GM12878 (cell line): ENCODE results near the gene LRWD1. TPM values are rescaled to one million over a fixed set of nuclear protein-coding genes. Genes with fewer than 3 reads are reported as not detected.

Source experiments
- ATAC-seq: fragments of 200-7000 bp; cut with Tn5 transposase; 3 replicates; pipeline ENCODE4 v1.9.1; 2020; ENCODE audit warnings: mild to moderate bottlenecking, moderate library complexity
- BruUV-seq: library from RNA; stranded (reverse); fragments of 400-500 nt; replicated peaks from 2 replicates; lab custom pipeline; 2021; lab: Mats Ljungman, UMichigan
- CTCF ChIA-PET: fragments of 300-600 bp; sonication (Branson Sonifier 250); formaldehyde crosslinking; extraction: SDS; loops from one replicate; lab custom pipeline; 2021; ENCODE audit warnings: inconsistent platforms; lab: Yijun Ruan, JAX
- POLR2A ChIA-PET: fragments of 350-600 bp; formaldehyde crosslinking; extraction: SDS; loops from one replicate; lab custom pipeline; 2021; ENCODE audit warnings: inconsistent platforms; lab: Charles Lee
- RAD21 ChIA-PET: fragments of 300-600 bp; sonication (Branson Sonifier 250); formaldehyde crosslinking; loops from one replicate; lab custom pipeline; 2023; ENCODE audit warnings: antibody characterized with exemption; ENCODE audit not compliant: unreplicated experiment; lab: Charles Lee
- SMC1A ChIA-PET: fragments of 300-600 bp; sonication (Branson Sonifier 250); formaldehyde crosslinking; loops from one replicate; lab custom pipeline; 2023; ENCODE audit not compliant: unreplicated experiment, uncharacterized antibody; lab: Charles Lee
- DNase-seq: peaks from one replicate; pipeline ENCODE4 v3.0.0-alpha.2; 2011; ENCODE audit warnings: low read depth, low spot score
- FAIRE-seq: peaks from 3 replicates; lab custom pipeline; 2011; peaks lifted over from hg19 to GRCh38; lab: Jason Lieb, UNC
- H2AFZ ChIP-seq: 2 replicates; pipeline ENCODE4 v1.6.0; 2011; ENCODE audit warnings: low read depth, low read length, control low read depth; ENCODE audit not compliant: control insufficient read depth
- H3K27ac ChIP-seq: 2 replicates; pipeline ENCODE4 v1.5.1; 2011; ENCODE audit warnings: control low read depth; ENCODE audit not compliant: control insufficient read depth, insufficient read depth
- H3K27me3 ChIP-seq, 2 experiments: replicated peaks in 1 of 2; 2 replicates each; pipeline versions ENCODE4 v1.6.0 to v1.6.1; 2011; ENCODE audit warnings: low read length in 1 of 2; ENCODE audit not compliant: control insufficient read depth in 2 of 2, insufficient read depth in 2 of 2
- H3K36me3 ChIP-seq, 2 experiments: 2 replicates each; pipeline ENCODE4 v1.5.1; 2011; ENCODE audit warnings: low read length in 1 of 2; ENCODE audit not compliant: control insufficient read depth in 2 of 2, insufficient read depth in 2 of 2
- H3K4me1 ChIP-seq: 2 replicates; pipeline ENCODE4 v1.6.1; 2011; ENCODE audit warnings: mild to moderate bottlenecking, low read length, moderate library complexity, mixed read lengths; ENCODE audit not compliant: control insufficient read depth, insufficient read depth
- H3K4me2 ChIP-seq: 2 replicates; pipeline ENCODE4 v1.6.0; 2011; ENCODE audit warnings: control low read depth; ENCODE audit not compliant: control insufficient read depth, insufficient read depth
- H3K4me3 ChIP-seq: fragments of 200-600 bp; sonication (generic); 2 replicates; pipeline ENCODE4 v1.5.1; 2016
- H3K79me2 ChIP-seq: 2 replicates; pipeline ENCODE4 v1.6.0; 2011; ENCODE audit warnings: low read length; ENCODE audit not compliant: control insufficient read depth, insufficient read depth
- H3K9ac ChIP-seq: 2 replicates; pipeline ENCODE4 v1.8.0; 2011; ENCODE audit warnings: low read length, control low read depth, mixed read lengths; ENCODE audit not compliant: control insufficient read depth, insufficient read depth
- H3K9me3 ChIP-seq: replicated peaks from 3 replicates; pipeline ENCODE4 v1.5.1; 2011; ENCODE audit warnings: mild to moderate bottlenecking, low read length; ENCODE audit not compliant: control insufficient read depth, insufficient read depth
- H4K20me1 ChIP-seq: 2 replicates; pipeline ENCODE4 v1.6.0; 2011; ENCODE audit not compliant: control insufficient read depth, insufficient read depth
- EGR1 ChIP-seq, 2 experiments: IDR thresholded peaks; 1 replicate in 1 of 2; 2 replicates in 1 of 2; pipeline ENCODE4 v1.6.1; 2011 to 2012; ENCODE audit warnings: low read depth in 2 of 2, low read length in 2 of 2, borderline replicate concordance in 1 of 2, mild to moderate bottlenecking in 1 of 2, moderate library complexity in 1 of 2
- YBX1 ChIP-seq: fragments of 450-650 bp; IDR thresholded peaks from 2 replicates; pipeline ENCODE4 v1.6.1; 2016; ENCODE audit warnings: antibody characterized with exemption
- WGBS: methylation state at CpG from one replicate; pipeline ENCODE4 v1.1.6; 2016; ENCODE audit warnings: low lambda C conversion rate; ENCODE audit not compliant: insufficient replicate concordance, insufficient coverage; ENCODE audit errors: missing lambda C conversion rate; 5-methylcytosine and 5-hydroxymethylcytosine counted together
- in situ Hi-C: fragments of 300-500 bp; cut with MboI; formaldehyde crosslinking; loops from 9 replicates; pipeline ENCODE4 v1.14.3; 2018; ENCODE audit warnings: mixed read lengths
- intact Hi-C: fragments of 100-400 bp; cut with micrococcal nuclease; formaldehyde crosslinking; loops from one replicate; pipeline ENCODE4 v1.14.2; 2022; ENCODE audit not compliant: unreplicated experiment
- polyA plus RNA-seq, 11 experiments: library from polyadenylated mRNA; depleted of rRNA in 4 of 11; unstranded in 6 of 11; stranded (reverse) in 5 of 11; fragments of >200 nt; fragmentation: Nextera tagmentation in 4 of 11; fragmentation: Illumina TruSeq in 1 of 11; extraction: Ambion mirVana in 4 of 11; extraction: Trizol in 1 of 11; gene quantifications; 1 replicate in 1 of 11; 2 replicates in 10 of 11; pipeline versions ENCODE4 v1.2.1 to v1.2.3, GENCODE V29; 2011 to 2016; ENCODE audit warnings: inconsistent platforms in 2 of 11, missing spikeins in 2 of 11, low read depth in 1 of 11
- total RNA-seq, 4 experiments: library from RNA; depleted of rRNA in 3 of 4; stranded (reverse); fragments of >200 nt in 3 of 4; fragmentation: Illumina TruSeq in 1 of 4; extraction: Trizol in 1 of 4; gene quantifications; 2 replicates each; pipeline versions ENCODE4 v1.2.1 to v1.2.3, GENCODE V29; 2013 to 2021
- TF ChIP-seq, protein P1 (sequence below): IDR thresholded peaks from 2 replicates; pipeline ENCODE4 v1.6.1; 2012; ENCODE audit warnings: improper control_type of control experiment, low read depth, low read length; ENCODE audit not compliant: insufficient replicate concordance
- TF ChIP-seq, protein P2 (sequence below): fragments of 450-650 bp; IDR thresholded peaks from 2 replicates; pipeline ENCODE4 v1.6.1; 2016; ENCODE audit warnings: mild to moderate bottlenecking
- TF ChIP-seq, protein P3 (sequence below): fragments of 450-650 bp; IDR thresholded peaks from 2 replicates; pipeline ENCODE4 v1.6.1; 2018; ENCODE audit warnings: mild to moderate bottlenecking, low read depth, moderate library complexity; ENCODE audit not compliant: partially characterized antibody
- TF ChIP-seq, protein P4 (sequence below): fragments of 450-650 bp; IDR thresholded peaks from 2 replicates; pipeline ENCODE4 v1.6.1; 2016; ENCODE audit warnings: mild to moderate bottlenecking

The LRWD1 gene
- total and polyA plus RNA-seq, 10 of the 15 experiments (the other 5 are each of a cell fraction or from before 2014, with no cell fraction given) = 0.40 to 64.4 (median 26.1) TPM

DNA sequence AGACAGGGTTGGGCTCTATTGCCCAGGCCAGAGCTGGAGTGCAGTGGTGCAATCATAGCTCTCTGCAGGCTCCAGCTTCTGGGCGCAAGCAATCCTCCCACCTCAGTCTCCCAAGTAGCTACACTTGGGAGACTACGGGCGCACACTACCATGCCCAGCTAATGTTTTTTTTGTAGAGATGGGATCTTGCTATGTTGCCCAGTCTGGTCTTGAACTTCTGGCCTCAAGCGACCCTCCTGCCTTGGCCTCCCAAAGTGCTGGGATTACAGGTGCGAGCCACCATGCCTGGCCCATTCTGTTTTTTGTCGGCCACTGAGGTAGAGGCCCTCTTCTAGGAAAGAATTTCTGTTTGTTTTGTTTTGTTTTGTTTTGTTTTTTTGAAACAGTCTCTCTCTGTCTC is 12.3 kb upstream of the LRWD1 start:
- Histone ChIP-seq H3K4me2 (no peak overlapping the region), H3K4me3 (no peak overlapping the region), H3K79me2 (no peaks in the 10 kb centered on the region), H3K27ac (no peak overlapping the region), H3K9me3 (no peaks in the 10 kb centered on the region), H3K27me3 (no peaks in the 10 kb centered on the region), H3K4me1 (no peaks in the 10 kb centered on the region), H3K36me3 (peaks cover 5 to 12% of the 10 kb centered on the region in 2 experiments; a peak in 3 of 4 replicates), H2AFZ (no peak overlapping the region), H4K20me1 (no peaks in the 10 kb centered on the region), H3K9ac (no peak overlapping the region)
- TF ChIP-seq, protein P1, sequence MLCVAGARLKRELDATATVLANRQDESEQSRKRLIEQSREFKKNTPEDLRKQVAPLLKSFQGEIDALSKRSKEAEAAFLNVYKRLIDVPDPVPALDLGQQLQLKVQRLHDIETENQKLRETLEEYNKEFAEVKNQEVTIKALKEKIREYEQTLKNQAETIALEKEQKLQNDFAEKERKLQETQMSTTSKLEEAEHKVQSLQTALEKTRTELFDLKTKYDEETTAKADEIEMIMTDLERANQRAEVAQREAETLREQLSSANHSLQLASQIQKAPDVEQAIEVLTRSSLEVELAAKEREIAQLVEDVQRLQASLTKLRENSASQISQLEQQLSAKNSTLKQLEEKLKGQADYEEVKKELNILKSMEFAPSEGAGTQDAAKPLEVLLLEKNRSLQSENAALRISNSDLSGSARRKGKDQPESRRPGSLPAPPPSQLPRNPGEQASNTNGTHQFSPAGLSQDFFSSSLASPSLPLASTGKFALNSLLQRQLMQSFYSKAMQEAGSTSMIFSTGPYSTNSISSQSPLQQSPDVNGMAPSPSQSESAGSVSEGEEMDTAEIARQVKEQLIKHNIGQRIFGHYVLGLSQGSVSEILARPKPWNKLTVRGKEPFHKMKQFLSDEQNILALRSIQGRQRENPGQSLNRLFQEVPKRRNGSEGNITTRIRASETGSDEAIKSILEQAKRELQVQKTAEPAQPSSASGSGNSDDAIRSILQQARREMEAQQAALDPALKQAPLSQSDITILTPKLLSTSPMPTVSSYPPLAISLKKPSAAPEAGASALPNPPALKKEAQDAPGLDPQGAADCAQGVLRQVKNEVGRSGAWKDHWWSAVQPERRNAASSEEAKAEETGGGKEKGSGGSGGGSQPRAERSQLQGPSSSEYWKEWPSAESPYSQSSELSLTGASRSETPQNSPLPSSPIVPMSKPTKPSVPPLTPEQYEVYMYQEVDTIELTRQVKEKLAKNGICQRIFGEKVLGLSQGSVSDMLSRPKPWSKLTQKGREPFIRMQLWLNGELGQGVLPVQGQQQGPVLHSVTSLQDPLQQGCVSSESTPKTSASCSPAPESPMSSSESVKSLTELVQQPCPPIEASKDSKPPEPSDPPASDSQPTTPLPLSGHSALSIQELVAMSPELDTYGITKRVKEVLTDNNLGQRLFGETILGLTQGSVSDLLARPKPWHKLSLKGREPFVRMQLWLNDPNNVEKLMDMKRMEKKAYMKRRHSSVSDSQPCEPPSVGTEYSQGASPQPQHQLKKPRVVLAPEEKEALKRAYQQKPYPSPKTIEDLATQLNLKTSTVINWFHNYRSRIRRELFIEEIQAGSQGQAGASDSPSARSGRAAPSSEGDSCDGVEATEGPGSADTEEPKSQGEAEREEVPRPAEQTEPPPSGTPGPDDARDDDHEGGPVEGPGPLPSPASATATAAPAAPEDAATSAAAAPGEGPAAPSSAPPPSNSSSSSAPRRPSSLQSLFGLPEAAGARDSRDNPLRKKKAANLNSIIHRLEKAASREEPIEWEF = no peak
- TF ChIP-seq, protein P2, sequence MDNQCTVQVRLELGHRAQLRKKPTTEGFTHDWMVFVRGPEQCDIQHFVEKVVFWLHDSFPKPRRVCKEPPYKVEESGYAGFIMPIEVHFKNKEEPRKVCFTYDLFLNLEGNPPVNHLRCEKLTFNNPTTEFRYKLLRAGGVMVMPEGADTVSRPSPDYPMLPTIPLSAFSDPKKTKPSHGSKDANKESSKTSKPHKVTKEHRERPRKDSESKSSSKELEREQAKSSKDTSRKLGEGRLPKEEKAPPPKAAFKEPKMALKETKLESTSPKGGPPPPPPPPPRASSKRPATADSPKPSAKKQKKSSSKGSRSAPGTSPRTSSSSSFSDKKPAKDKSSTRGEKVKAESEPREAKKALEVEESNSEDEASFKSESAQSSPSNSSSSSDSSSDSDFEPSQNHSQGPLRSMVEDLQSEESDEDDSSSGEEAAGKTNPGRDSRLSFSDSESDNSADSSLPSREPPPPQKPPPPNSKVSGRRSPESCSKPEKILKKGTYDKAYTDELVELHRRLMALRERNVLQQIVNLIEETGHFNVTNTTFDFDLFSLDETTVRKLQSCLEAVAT = no peak
- TF ChIP-seq YBX1 (no peak), EGR1 (IDR thresholded peaks at IDR 0.05; ENCODE audit: borderline replicate concordance in 1 of 2, low read depth in 2 of 2, low read length in 2 of 2) (no peak)
- TF ChIP-seq, protein P3, sequence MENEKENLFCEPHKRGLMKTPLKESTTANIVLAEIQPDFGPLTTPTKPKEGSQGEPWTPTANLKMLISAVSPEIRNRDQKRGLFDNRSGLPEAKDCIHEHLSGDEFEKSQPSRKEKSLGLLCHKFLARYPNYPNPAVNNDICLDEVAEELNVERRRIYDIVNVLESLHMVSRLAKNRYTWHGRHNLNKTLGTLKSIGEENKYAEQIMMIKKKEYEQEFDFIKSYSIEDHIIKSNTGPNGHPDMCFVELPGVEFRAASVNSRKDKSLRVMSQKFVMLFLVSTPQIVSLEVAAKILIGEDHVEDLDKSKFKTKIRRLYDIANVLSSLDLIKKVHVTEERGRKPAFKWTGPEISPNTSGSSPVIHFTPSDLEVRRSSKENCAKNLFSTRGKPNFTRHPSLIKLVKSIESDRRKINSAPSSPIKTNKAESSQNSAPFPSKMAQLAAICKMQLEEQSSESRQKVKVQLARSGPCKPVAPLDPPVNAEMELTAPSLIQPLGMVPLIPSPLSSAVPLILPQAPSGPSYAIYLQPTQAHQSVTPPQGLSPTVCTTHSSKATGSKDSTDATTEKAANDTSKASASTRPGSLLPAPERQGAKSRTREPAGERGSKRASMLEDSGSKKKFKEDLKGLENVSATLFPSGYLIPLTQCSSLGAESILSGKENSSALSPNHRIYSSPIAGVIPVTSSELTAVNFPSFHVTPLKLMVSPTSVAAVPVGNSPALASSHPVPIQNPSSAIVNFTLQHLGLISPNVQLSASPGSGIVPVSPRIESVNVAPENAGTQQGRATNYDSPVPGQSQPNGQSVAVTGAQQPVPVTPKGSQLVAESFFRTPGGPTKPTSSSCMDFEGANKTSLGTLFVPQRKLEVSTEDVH = no peak
- TF ChIP-seq, protein P4, sequence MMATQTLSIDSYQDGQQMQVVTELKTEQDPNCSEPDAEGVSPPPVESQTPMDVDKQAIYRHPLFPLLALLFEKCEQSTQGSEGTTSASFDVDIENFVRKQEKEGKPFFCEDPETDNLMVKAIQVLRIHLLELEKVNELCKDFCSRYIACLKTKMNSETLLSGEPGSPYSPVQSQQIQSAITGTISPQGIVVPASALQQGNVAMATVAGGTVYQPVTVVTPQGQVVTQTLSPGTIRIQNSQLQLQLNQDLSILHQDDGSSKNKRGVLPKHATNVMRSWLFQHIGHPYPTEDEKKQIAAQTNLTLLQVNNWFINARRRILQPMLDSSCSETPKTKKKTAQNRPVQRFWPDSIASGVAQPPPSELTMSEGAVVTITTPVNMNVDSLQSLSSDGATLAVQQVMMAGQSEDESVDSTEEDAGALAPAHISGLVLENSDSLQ = no peak
- no peak for ATAC-seq
- FAIRE-seq = no peak
- in situ Hi-C loops = loop anchor here (5.0 to 10.0 kb wide), 2 partner anchors 48 to 165 kb away; partner anchors contain the start of gene SH2B2
- intact Hi-C loops = no loop called here
- CTCF ChIA-PET = interaction anchor here (1.2 to 5.4 kb wide), 5 partner anchors 13 to 653 kb away, joined by 3 to 101 read pairs (median 18); partner anchors contain the start of genes ALKBH4 and LRWD1
- POLR2A ChIA-PET = no interaction called here
- 94% methylated on average over 6 of the region's 6 CpGs for WGBS
- RAD21 ChIA-PET = interaction anchor here (1.9 kb wide), 1 partner anchor 48 kb away, joined by 6 read pairs; no protein-coding TSS in a partner anchor
- no TSS peak for BruUV-seq
- DNase-seq = no peak
- SMC1A ChIA-PET = interaction anchor here (1.2 kb wide), 1 partner anchor 47 kb away, joined by 5 read pairs; no protein-coding TSS in a partner anchor
